Stimulated activated CD8-positive, alpha-beta memory T cell treated with anti-CD3 and anti-CD28 coated beads, Interleukin-4, amount 100 ng/mL, for 4 hours (primary cell): ENCODE results near the gene NEB.
"Not testable (repeated sequence)": the region's sequence is repeated elsewhere in the genome, so short reads cannot be mapped to it uniquely, and the experiment has no call there.

ENCODE experiments used
- DNase-seq, 2 donors: peaks; one replicate each; pipeline ENCODE4 v3.0.0-alpha.2; 2020; ENCODE audit warnings: low read depth in 2 of 2, low spot score in 1 of 2

The NEB gene

DNA sequence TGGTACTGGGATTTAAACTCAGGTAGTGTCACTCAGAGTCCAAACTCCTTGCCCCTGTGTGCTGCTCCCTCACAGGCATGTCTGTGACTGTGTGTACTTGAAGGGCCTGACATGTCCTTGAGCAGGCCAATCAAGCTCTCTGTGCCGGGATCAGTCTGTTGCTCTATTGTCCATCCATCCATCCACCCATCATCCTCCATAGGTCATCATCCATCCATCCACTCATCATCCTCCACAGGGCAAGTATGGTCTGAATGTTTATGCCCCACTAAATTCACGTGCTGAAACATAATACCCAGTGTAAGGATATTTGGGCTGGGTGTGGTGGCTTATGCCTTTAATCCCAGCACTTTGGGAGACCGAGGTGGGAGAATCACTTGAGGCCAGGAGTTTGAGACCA, 24.5 kb upstream of the NEB start:
- no peak for DNase-seq

DNA sequence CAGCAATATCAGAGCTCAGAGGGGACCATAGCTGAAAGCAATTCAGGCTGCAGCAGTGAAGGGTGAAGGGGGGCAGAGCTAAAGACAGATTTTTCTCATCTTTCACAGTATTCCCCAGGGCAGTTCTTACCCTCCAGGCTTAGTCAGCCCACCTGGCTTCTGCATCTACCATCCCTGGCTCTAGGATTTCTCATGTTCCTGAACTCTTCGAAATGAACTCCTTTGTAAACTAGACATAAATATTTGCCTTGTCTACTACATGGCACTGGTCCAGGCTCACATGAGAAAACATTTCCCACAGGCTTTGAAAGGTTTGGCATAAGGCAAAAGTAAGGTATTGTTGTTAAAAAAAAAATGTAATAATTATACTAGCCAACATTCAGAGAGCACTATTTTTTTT, 23.6 kb upstream of the NEB start:
- no peak for DNase-seq

DNA sequence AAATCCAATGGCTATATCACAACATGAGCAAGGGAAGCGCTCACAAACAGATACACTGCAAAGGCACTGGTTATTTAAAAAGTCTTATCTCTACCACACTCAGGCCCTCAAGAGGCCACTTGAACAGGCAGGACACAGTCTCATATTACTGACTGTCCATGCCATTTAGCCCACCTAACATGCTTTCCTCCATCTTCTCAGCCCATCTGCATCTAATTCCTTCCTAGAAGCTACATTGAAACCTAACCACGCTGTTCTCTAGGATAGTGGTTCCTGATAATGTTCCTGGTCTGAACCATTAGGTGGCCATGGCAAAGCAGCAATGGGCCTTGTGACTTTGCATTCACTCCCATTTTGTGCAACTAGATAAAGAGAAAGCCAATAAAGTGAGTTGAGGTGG, 22.5 kb upstream of the NEB start:
- DNase-seq = no peak

DNA sequence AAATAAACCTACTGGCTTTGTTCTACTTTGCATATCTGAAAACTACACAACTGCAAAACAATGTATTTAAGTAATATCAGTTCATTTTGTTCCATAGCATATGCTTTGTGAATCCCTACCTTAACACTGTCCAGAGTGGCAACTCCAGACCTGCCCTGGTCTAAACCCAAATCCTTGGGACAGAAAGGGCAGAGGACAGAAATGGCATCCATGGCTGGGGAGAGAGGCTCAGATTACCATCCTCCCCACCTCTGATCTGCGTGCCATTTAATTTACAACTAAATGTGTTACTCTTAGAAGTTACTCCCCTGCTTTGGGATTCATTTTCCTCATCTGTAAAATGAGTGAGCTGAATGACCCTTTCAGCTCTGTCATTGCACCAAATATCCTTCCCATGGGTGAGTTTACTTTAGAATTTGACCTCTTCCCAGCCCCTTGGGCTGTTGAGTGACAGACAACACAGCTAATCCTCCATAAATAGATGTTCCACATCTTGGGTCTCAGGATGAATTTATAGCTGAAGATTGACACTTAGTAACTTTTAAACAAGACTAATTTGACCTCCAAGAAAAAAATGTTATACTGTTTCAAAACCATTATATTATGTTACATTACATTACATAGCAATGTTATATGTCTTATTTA, 20.1 kb upstream of the NEB start:
- no peak for DNase-seq

DNA sequence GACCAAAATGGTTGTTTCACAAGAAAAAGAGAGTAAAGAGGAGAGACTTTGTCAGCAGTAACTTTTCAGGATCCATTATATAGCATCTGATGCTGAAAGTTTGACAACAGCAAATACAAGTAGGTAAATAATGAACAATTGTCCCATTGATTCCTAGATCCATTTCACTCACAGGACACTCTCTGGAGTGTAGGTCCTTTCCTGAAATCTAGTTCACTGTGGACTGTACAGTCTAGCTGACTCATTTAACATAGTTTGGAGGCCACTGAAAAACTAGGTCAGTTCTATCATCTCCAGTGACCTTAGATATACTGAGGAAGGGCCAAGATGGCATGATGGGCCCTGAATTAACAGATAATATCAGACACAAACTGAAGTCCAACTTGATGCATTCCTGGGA, 19.3 kb upstream of the NEB start:
- no peak for DNase-seq

DNA sequence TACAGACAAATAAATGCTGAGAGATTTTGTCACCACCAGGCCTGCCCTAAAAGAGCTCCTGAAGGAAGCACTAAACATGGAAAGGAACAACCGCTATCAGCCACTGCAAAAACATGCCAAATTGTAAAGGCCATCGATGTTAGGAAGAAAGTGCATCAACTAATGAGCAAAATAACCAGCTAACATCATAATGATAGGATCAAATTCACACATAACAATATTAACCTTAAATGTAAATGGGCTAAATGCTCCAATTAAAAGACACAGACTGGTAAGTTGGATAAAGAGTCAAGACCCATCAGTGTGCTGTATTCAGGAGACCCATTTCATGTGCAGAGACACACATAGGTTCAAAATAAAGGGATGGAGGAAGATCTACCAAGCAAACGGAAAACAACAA, 11.0 kb upstream of the NEB start:
- not testable (repeated sequence) for DNase-seq

DNA sequence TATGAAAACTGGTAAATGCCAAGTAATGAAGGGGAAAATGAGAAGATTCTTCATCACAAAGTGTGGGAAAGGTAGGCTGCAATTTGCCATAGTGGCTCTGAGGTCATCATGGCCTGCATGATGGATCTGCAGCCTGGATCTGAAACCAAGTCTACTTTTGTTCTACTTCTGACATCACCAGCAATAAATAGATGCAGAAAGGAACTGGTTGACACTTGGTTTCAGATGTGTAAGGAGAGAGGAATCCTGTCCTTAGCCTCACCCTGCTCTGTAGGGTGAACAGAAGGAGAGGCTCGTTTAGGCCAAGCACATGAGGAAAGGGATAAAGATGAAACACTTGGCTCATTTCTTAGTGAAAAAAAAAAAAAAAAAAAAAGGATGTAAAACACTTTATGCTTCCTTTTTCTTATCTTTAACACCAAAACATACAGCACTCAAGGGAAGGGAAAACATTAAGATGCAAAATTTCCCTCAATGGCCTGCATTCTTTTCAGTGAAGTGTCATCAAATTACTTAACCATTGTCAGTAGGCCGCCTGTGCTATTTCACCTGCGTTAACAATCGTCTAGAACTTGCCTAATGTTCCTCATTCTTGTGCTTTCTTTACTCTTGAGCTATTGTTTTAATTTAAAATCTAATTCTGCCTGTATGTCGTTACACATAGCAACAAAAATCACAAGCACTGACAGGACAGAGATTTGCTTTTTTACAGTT, 3.9 kb downstream of the NEB start:
- no peak for DNase-seq

DNA sequence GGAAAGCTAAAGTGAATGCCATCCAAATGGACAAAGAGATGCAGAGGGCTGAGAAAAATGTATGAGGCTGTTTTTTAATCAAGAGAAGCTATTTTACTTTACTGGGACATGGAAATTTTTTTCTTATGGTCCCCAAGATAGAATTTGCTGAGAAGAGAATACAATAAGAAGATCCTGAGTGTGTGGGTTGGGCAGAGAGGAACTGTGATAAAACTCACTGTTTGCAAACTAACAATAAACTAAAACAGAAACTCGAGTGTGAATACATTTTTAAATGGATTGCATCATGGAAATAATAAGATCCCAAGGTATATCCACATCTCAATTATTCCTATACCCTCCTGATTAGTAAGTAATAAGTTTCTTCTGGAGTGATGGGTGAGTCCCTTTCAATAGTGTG, 4.4 kb downstream of the NEB start:
- no peak for DNase-seq

DNA sequence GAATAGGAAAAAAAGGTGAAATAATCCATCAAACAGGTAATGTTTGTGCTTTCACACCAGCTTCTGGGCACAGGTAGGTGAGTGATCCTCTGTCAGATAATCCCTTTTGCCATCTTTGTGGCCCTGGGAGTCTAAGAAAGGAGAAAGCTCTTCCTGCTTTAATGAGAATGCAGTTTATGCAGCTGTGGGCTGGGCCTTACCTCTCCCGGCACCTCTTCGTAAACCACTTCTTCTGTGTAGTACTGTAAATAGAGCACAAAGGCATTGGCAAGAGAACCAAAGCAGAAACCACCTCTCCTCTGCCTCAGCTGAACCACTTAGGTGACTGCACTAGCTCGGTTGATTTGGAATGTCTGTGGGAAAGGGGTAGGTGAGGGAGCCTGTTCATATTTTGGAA, 4.9 kb downstream of the NEB start:
- no peak for DNase-seq

DNA sequence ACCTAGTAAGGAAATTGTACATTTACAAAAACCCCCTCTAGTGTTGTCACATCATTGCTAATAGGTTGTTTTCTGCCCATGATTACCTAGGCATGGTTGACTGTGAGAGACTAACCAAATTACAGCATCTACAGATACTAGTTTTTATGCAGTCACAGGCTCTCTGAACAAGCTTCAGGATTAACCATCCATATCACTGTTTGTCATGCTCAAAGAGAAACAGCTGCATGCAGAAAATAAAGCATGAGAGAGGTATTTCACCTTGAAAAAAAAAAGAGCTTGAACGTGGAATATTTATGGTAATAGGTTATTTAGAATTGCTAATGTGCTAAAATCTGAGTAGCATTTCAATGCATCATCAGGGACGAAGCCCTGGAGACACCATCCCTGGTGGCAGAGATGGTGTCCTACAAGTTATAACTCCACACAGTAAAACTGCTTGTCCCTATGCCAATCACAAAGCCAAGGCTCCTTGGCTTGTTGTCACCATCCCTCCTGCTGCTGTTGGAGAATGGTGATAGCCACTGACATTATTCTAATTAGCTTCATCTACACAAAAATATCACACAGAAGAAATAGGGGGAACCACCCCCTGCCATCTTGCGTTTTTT, 5.4 kb downstream of the NEB start:
- no peak for DNase-seq

DNA sequence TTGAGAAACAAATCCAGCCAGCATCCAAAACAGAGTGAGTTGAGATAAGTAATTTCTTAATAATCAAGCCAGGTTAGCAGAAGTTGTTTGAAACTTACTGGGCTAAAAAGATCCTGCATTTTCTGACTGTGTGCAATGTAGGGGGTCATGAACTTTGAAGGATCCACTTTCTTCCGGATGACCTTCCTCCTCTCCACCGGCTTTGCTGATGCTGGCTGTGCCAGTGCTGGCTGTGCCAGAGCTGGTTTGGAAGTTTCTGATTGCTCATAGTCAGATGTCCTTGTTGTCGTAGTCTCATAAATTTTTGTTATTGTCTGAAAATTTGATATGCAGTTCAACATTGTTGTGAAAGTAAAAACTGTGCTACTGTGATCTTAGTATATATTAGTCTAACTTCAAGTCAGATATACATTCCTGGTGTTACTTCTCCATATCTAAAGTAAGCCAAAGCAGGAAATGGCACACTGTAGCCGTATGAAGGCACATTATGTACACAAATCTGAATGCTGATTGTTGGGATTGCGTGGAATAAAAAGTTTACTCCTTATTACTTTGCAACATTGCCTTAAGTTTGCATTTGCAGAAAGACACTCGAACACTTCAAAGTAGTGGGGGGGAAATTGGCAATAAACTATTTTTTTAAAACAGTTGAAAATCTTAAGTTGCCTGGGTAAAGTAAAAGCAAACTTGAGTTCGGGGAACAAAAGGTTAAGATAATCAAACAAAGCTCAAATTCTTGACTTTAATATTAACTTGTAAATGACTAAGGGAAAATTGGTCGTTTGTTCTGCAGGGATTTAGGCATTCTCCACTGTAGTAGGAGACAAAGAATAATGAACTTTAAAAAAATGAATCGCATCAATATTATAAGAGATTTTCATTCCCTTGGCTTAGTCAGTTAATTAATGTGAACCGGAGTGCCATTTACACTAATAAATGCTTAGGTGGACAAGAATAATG, 6.4 kb downstream of the NEB start:
- no peak for DNase-seq

DNA sequence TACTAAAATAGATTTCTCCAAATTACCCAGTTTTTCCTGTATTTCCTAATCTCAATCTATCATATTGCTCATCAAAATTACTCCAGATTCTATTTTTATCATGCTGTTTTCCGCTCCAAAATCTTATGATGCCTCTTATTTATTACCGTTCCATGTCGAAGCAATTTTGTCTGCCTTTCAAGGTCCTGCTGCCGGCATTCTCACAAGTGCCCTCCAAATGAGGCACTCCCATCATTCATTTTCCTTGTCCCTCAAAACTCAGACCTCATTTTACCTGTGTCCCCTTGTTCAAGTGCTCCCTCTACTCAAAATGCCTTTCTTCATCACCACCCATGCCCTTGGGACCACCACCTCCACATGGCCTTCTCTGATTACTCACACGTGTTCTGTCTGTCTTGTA, 13.1 kb downstream of the NEB start:
- no peak for DNase-seq

DNA sequence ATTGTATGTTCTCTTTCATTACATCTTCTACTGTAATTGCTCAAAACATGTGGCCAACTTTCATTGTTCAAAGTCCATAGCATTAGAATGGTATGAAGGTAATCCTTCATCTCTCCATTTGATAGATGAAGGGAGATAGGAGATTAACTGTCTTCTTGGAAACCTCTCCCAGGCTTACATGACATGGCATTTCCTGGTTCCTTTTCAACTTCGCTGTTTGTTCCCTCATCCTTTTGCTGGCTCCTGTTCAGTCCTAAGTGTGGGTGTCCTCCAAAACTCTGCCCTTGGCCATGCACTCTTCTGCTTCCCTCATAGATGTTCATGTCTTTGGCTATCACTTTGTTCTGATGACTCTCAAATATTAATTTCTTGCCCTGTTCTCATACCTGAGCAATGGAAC, 13.8 kb downstream of the NEB start:
- no peak for DNase-seq

DNA sequence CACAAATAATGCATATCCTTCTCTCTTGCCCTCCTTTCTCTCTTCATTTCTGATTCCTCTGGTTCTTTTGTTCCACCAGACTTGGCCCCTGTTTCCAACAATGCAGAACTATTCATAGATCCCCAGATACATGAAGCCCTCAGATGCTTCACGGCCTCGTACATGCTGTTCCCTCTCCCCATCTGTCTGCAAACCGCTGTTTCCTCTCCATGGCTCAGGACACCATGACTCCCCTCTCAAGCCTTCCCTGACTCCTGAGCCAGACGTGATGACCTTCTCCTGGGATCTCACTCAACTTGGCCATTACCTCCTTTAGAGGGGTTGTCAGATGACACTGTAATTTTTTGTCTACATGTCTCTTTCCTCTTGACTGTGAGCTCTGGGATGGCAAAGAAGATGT, 15.5 kb downstream of the NEB start:
- no peak for DNase-seq

DNA sequence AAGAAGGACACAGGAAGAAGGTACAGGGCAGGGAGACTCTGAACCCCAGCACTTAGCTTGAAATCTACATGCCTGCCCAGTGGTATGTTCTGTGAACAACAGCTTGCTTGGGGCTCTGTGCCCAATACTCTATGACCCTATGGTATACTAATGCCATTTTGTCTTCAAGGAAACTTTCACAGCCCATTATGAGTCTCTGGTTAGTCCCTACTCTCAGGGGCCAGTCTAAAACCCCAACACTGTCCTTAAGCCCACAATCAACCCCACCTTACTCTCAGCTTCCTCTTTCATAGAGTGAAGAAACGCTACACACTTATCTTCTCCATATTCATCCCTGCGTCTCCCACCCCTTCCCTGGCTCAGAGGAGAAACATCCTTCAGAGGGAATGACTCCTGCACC, 16.0 kb downstream of the NEB start:
- DNase-seq = no peak

DNA sequence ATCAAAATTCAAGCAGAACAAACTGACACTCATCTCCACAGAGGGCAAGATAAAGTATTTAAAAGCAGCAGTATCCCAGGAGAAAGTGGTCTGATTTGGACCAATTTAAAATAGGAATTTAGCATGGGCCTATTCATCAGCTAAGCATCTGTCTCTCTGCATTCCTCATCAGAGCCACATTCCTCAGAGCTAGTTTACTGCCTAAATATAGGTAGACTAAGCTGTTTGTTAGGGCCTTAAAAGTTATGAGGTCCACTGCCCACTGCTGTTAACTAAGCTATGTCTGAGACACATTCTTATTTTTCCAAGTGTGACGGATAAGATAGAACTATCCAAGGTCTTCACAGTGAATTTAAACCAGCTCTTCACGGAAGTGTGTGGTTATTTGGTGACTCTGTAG, 17.6 kb downstream of the NEB start:
- DNase-seq = no peak

DNA sequence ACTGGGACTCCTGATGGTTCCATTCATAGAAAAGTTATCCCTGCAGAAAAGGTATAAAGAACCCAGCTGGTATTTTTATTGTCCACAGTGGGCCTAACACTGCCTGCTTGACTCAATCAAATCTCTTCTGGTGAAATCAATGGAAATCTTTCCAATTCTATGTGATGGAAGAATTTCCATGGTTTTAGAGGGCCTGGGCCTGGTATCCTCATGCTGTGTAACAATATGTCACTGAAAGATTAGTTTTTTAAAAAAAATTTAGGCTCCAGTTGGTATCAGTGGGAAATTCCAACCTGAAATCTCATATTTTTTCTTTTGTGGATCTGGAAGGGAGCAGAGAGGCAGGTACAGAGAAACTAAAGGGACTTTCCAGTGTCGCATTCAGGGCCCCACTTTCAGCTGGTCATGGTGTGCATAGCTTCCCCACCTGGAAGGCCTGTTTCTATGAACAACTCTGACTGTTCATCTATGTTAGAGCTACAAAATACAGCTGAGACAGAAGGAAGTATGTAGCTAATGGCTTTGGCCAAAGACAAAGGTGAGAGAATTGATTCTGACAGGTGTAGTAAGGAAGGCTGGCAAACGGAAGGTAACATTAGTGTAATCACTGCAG, 20.9 kb downstream of the NEB start:
- no peak for DNase-seq

DNA sequence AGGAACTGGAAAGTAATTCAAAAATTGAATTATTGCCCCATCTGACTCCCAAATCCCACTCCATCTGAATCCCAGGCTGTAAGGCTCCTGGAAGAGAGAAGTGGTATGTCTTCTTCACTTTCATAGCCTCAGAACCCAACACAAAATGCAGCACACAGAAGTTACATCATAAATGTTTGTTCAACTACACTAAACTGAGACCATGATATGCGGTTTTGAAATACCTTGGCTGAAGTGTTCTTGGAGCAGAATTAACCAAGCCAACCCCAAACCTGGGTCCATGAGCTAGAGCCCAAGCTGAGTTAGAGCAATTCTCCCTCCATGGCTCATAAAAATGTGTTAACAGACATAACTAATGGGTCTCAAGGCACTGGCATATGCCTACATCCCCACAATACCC, 23.3 kb downstream of the NEB start:
- DNase-seq = no peak

DNA sequence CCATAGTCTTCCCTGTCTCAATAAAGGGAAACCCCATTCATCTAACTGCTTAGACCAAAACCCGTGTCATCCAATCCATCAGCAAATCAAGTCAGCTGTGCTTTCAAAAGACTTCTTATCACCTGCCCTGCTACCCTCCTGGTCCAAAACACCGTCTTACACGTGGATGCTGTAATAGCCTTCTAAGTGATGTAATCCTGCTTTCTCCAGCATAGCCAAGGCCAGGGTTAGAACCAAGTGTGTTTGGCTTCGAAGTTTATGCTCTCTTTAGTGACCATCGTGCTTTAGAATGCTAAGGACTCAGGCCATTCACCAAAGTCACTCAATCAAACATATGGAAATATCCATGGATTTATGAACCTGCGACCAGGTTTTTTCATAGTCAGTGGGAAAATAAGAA, 25.5 kb downstream of the NEB start:
- DNase-seq = no peak

DNA sequence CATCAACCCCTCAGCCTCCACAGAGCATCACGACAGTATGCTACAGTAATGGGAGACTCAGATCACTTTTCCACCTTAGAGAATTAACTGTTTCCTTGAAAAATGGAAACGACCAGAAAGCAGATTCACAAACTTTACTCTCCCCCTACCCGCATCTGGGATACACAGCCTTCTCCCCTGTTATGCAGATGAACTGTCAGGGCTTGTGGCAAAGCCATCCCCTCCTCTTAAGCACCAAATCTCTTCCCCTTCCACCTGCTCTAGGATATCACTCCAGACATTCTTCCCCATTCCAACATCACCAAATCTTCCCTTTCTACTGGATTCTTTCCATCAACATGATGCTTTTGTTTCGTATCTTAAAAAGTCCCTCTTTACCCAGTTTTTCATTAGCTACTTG, 26.4 kb downstream of the NEB start:
- no peak for DNase-seq

DNA sequence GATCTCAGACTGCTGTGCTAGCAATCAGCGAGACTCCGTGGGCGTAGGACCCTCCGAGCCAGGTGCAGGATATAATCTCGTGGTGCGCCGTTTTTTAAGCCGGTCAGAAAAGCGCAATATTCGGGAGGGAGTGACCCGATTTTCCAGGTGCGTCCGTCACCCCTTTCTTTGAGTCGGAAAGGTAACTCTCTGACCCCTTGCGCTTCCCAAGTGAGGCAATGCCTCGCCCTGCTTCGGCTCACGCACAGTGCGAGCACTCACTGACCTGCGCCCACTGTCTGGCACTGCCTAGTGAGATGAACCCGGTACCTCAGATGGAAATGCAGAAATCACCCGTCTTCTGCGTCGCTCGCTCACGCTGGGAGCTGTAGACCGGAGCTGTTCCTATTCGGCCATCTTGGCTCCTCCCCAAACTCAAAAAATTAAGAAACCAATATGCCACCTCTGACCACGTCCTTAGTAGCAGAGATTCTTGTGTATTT, 29.8 kb downstream of the NEB start:
- DNase-seq = not testable (repeated sequence)
